SH-SY5Y (cell line): ENCODE results near the gene MXRA8.

ENCODE experiments used
- GATA2 ChIP-seq: IDR thresholded peaks from 2 replicates; pipeline ENCODE4 v1.6.1; 2011; ENCODE audit warnings: mild to moderate bottlenecking, low read depth, low read length
- GATA3 ChIP-seq: IDR thresholded peaks from 2 replicates; pipeline ENCODE4 v1.6.1; 2011; ENCODE audit warnings: low read depth, mild to moderate bottlenecking, low read length, moderate library complexity

GRCh38 chr1:1340185-1340584, 18.2 kb downstream of the MXRA8 start:
- TF ChIP-seq GATA2 (no peak), GATA3 (no peak)
